Measurements from ENCODE around the gene BCKDHB. TPM values are rescaled to one million over a fixed set of nuclear protein-coding genes. Genes with fewer than 3 reads are reported as not detected.

The BCKDHB gene
- total and polyA plus RNA-seq, 2 donors (not counting 3 experiments of a cell fraction or from before 2014, with no cell fraction given): 5.6 to 12.2 TPM

- no peak overlapping the region for H3K4me2 ChIP-seq (ENCODE audit: insufficient read depth, low read length)
- FAIRE-seq (no peak), DNase-seq (ENCODE audit: low read depth, low spot score) (no peak)
- no peaks in the 10 kb centered on the region for H3K36me3 ChIP-seq (ENCODE audit: control insufficient read depth in 2 of 2, extremely low read depth in 1 of 2, insufficient read depth in 2 of 2, low read length in 2 of 2)
- peaks cover 7% of the 10 kb centered on the region for H3K4me1 ChIP-seq (ENCODE audit: control insufficient read depth, extremely low read depth, insufficient read depth, low read length)
- H3K4me3 ChIP-seq (replicated peaks in 1 of 3; ENCODE audit: insufficient read depth in 1 of 3, low read depth in 1 of 3, low read length in 3 of 3): no peak overlapping the region
- H3K27me3 ChIP-seq (ENCODE audit: control insufficient read depth in 2 of 2, insufficient read depth in 2 of 2, low read length in 2 of 2): no peaks in the 10 kb centered on the region
- TF ChIP-seq MAX (IDR thresholded peaks at IDR 0.05; ENCODE audit: insufficient read depth, insufficient read length): no peak
- TF ChIP-seq JUN (IDR thresholded peaks at IDR 0.05; ENCODE audit: borderline replicate concordance, insufficient read depth, insufficient read length, low read depth): no peak
- TF ChIP-seq POLR2A (IDR thresholded peaks at IDR 0.05; ENCODE audit: low read depth, low read length): no peak
- no peaks in the 10 kb centered on the region for H4K20me1 ChIP-seq (replicated peaks; ENCODE audit: control insufficient read depth, extremely low read depth, insufficient read depth, low read length)
- H3K79me2 ChIP-seq (ENCODE audit: control insufficient read depth, insufficient read depth, low read length): no peaks in the 10 kb centered on the region
- CTCF ChIA-PET: no interaction called here
- no TSS peak for BruUV-seq (replicated peaks)
- H2AFZ ChIP-seq (ENCODE audit: low read depth, low read length): no peak overlapping the region
- H3K9me3 ChIP-seq (replicated peaks; ENCODE audit: control insufficient read depth, insufficient read depth, low read length): no peaks in the 10 kb centered on the region
- POLR2A ChIA-PET: interaction anchor here (1.5 kb wide), 1 partner anchor 20 kb away, joined by 4 read pairs; the partner anchor contains the start of gene BCKDHB
- no peak overlapping the region for H3K27ac ChIP-seq (ENCODE audit: insufficient read depth, low read depth, low read length)
- dilution Hi-C loops (cut with MboI; ENCODE audit: extremely low pct_ligation_motif_present, low sequenced_read_pairs): no loop called here
- H3K9me1 ChIP-seq (replicated peaks; ENCODE audit: control insufficient read depth, extremely low read depth, insufficient read depth, low read length): no peaks in the 10 kb centered on the region
- H3K9ac ChIP-seq (replicated peaks; ENCODE audit: extremely low read depth, insufficient read depth, low read length): no peak overlapping the region
- intact Hi-C loops (cut with micrococcal nuclease): no loop called here
Measured at GRCh38 chr6:80126657-80127345, 20.3 kb downstream of the BCKDHB start.

GRCh38 chr6:80129485-80129884 is 23.0 kb downstream of the BCKDHB start:
- BruUV-seq (replicated peaks): no TSS peak
- no peak overlapping the region for H3K4me2 ChIP-seq (ENCODE audit: insufficient read depth, low read length)
- TF ChIP-seq POLR2A (IDR thresholded peaks at IDR 0.05; ENCODE audit: low read depth, low read length) (no peak), EZH2 (IDR thresholded peaks at IDR 0.05; ENCODE audit: borderline replicate concordance, low read depth, low read length, severe bottlenecking) (no peak), JUN (IDR thresholded peaks at IDR 0.05; ENCODE audit: borderline replicate concordance, insufficient read depth, insufficient read length, low read depth) (no peak), MYC (IDR thresholded peaks at IDR 0.05; ENCODE audit: low read depth, low read length) (no peak), GATA2 (IDR thresholded peaks at IDR 0.05; ENCODE audit: insufficient read depth, insufficient read length, low read depth, low read length) (no peak), POLR2AphosphoS5 (IDR thresholded peaks at IDR 0.05; ENCODE audit: insufficient read depth, low read depth, low read length) (no peak), FOS (IDR thresholded peaks at IDR 0.05; ENCODE audit: borderline replicate concordance, insufficient read depth, low read length) (no peak), MAX (IDR thresholded peaks at IDR 0.05; ENCODE audit: insufficient read depth, insufficient read length) (no peak)
- TF ChIP-seq, protein P1, sequence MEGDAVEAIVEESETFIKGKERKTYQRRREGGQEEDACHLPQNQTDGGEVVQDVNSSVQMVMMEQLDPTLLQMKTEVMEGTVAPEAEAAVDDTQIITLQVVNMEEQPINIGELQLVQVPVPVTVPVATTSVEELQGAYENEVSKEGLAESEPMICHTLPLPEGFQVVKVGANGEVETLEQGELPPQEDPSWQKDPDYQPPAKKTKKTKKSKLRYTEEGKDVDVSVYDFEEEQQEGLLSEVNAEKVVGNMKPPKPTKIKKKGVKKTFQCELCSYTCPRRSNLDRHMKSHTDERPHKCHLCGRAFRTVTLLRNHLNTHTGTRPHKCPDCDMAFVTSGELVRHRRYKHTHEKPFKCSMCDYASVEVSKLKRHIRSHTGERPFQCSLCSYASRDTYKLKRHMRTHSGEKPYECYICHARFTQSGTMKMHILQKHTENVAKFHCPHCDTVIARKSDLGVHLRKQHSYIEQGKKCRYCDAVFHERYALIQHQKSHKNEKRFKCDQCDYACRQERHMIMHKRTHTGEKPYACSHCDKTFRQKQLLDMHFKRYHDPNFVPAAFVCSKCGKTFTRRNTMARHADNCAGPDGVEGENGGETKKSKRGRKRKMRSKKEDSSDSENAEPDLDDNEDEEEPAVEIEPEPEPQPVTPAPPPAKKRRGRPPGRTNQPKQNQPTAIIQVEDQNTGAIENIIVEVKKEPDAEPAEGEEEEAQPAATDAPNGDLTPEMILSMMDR (IDR thresholded peaks at IDR 0.05; ENCODE audit: extremely low read depth in 1 of 2, insufficient read depth in 1 of 2, low read depth in 1 of 2, low read length in 2 of 2): no peak
- H3K36me3 ChIP-seq (ENCODE audit: control insufficient read depth in 2 of 2, extremely low read depth in 1 of 2, insufficient read depth in 2 of 2, low read length in 2 of 2): no peaks in the 10 kb centered on the region
- H3K27me3 ChIP-seq (ENCODE audit: control insufficient read depth in 2 of 2, insufficient read depth in 2 of 2, low read length in 2 of 2): no peaks in the 10 kb centered on the region
- no peak for FAIRE-seq
- H3K4me3 ChIP-seq (replicated peaks in 1 of 3; ENCODE audit: insufficient read depth in 1 of 3, low read depth in 1 of 3, low read length in 3 of 3): no peak overlapping the region
- intact Hi-C loops (cut with micrococcal nuclease) (no loop called here), dilution Hi-C loops (cut with MboI; ENCODE audit: extremely low pct_ligation_motif_present, low sequenced_read_pairs) (no loop called here)
- ChIA-PET POLR2A (no interaction called here), CTCF (no interaction called here)
- H3K79me2 ChIP-seq (ENCODE audit: control insufficient read depth, insufficient read depth, low read length): no peaks in the 10 kb centered on the region
- H4K20me1 ChIP-seq (replicated peaks; ENCODE audit: control insufficient read depth, extremely low read depth, insufficient read depth, low read length): no peaks in the 10 kb centered on the region
- DNase-seq (ENCODE audit: low read depth, low spot score): no peak
- H3K9me3 ChIP-seq (replicated peaks; ENCODE audit: control insufficient read depth, insufficient read depth, low read length): no peaks in the 10 kb centered on the region
- H3K27ac ChIP-seq (ENCODE audit: insufficient read depth, low read depth, low read length): no peak overlapping the region
- no peak overlapping the region for H2AFZ ChIP-seq (ENCODE audit: low read depth, low read length)
- H3K9ac ChIP-seq (replicated peaks; ENCODE audit: extremely low read depth, insufficient read depth, low read length): no peak overlapping the region
- H3K9me1 ChIP-seq (replicated peaks; ENCODE audit: control insufficient read depth, extremely low read depth, insufficient read depth, low read length): no peaks in the 10 kb centered on the region
- peaks cover 7% of the 10 kb centered on the region for H3K4me1 ChIP-seq (ENCODE audit: control insufficient read depth, extremely low read depth, insufficient read depth, low read length)

Measured in endothelial cell of umbilical vein (primary cell).